SK-N-SH treated with all-trans-retinoic acid at 6 μM for 48 hours (cell line): ENCODE measurements around the gene SERTAD2.

Experiments
- ATAC-seq: fragments of 200-7000 bp; cut with Tn5 transposase; 3 replicates; pipeline ENCODE4 v1.9.1; 2020; ENCODE audit warnings: mild to moderate bottlenecking, moderate library complexity
- ARNTL ChIP-seq: fragments of 450-650 bp; formaldehyde crosslinking; IDR thresholded peaks from 2 replicates; pipeline ENCODE4 v1.5.0; 2020; ENCODE audit warnings: low read depth, mild to moderate bottlenecking, moderate library complexity, borderline replicate concordance
- CSDC2 ChIP-seq: fragments of 250-450 bp; sonication (Bioruptor Pico); IDR thresholded peaks from 2 replicates; pipeline ENCODE4 v1.5.0; 2020; ENCODE audit warnings: mild to moderate bottlenecking, moderate library complexity
- GLIS3 ChIP-seq: fragments of 250-450 bp; sonication (Bioruptor Pico); IDR thresholded peaks from 2 replicates; pipeline ENCODE4 v1.5.0; 2020; ENCODE audit warnings: mild to moderate bottlenecking, moderate library complexity
- OSR1 ChIP-seq: fragments of 250-450 bp; sonication (Bioruptor Pico); IDR thresholded peaks from 2 replicates; pipeline ENCODE4 v1.8.0; 2022; ENCODE audit warnings: moderate library complexity, mild to moderate bottlenecking, inconsistent platforms
- PATZ1 ChIP-seq: fragments of 250-450 bp; sonication (Bioruptor Pico); IDR thresholded peaks from 2 replicates; pipeline ENCODE4 v1.8.0; 2020; ENCODE audit warnings: mild to moderate bottlenecking, moderate library complexity, borderline replicate concordance
- PPARA ChIP-seq: fragments of 250-450 bp; sonication (Bioruptor Pico); IDR thresholded peaks from 2 replicates; pipeline ENCODE4 v1.5.0; 2020; ENCODE audit warnings: mild to moderate bottlenecking, borderline replicate concordance
- RARB ChIP-seq: fragments of 250-450 bp; sonication (Bioruptor Pico); IDR thresholded peaks from 2 replicates; pipeline ENCODE4 v1.8.0; 2021; ENCODE audit warnings: mild to moderate bottlenecking, moderate library complexity
- SNAI2 ChIP-seq: fragments of 250-450 bp; sonication (Bioruptor Pico); IDR thresholded peaks from 2 replicates; pipeline ENCODE4 v1.5.0; 2020; ENCODE audit warnings: mild to moderate bottlenecking, moderate library complexity
- TCF4 ChIP-seq: fragments of 250-450 bp; sonication (Bioruptor Pico); IDR thresholded peaks from 2 replicates; pipeline ENCODE4 v1.8.0; 2021; ENCODE audit warnings: mild to moderate bottlenecking, moderate library complexity, borderline replicate concordance
- TOX ChIP-seq: fragments of 250-450 bp; sonication (Bioruptor Pico); IDR thresholded peaks from 2 replicates; pipeline ENCODE4 v1.8.0; 2021; ENCODE audit warnings: mild to moderate bottlenecking, moderate library complexity, borderline replicate concordance
- TSHZ2 ChIP-seq: fragments of 250-450 bp; sonication (Bioruptor Pico); IDR thresholded peaks from 2 replicates; pipeline ENCODE4 v1.5.0; 2020; ENCODE audit warnings: mild to moderate bottlenecking, moderate library complexity
- ZC3H10 ChIP-seq: fragments of 250-450 bp; sonication (Bioruptor Pico); IDR thresholded peaks from 2 replicates; pipeline ENCODE4 v1.5.1; 2021; ENCODE audit warnings: mild to moderate bottlenecking, moderate library complexity
- ZFP30 ChIP-seq: fragments of 450-650 bp; formaldehyde crosslinking; IDR thresholded peaks from 2 replicates; pipeline ENCODE4 v1.5.0; 2022; ENCODE audit warnings: mild to moderate bottlenecking, moderate library complexity
- ZNF565 ChIP-seq: fragments of 450-650 bp; formaldehyde crosslinking; conservative IDR thresholded peaks from 2 replicates; pipeline ENCODE4 v1.5.0; 2020; ENCODE audit warnings: low read depth, mild to moderate bottlenecking, moderate library complexity
- ZNF8 ChIP-seq: fragments of 450-650 bp; formaldehyde crosslinking; IDR thresholded peaks from 2 replicates; pipeline ENCODE4 v1.5.0; 2020; ENCODE audit warnings: mild to moderate bottlenecking, moderate library complexity
- TF ChIP-seq, protein P1 (sequence below): fragments of 250-450 bp; sonication (Bioruptor Pico); IDR thresholded peaks from 2 replicates; pipeline ENCODE4 v1.5.1; 2021; ENCODE audit warnings: mild to moderate bottlenecking, moderate library complexity
- TF ChIP-seq, protein P2 (sequence below): fragments of 250-450 bp; sonication (Bioruptor Pico); IDR thresholded peaks from 2 replicates; pipeline ENCODE4 v1.8.0; 2021; ENCODE audit warnings: low read depth, mild to moderate bottlenecking, moderate library complexity, borderline replicate concordance
- TF ChIP-seq, protein P3 (sequence below): fragments of 250-450 bp; sonication (Bioruptor Pico); IDR thresholded peaks from 2 replicates; pipeline ENCODE4 v1.5.1; 2020; ENCODE audit warnings: low read depth, mild to moderate bottlenecking, moderate library complexity

SERTAD2 gene

DNA sequence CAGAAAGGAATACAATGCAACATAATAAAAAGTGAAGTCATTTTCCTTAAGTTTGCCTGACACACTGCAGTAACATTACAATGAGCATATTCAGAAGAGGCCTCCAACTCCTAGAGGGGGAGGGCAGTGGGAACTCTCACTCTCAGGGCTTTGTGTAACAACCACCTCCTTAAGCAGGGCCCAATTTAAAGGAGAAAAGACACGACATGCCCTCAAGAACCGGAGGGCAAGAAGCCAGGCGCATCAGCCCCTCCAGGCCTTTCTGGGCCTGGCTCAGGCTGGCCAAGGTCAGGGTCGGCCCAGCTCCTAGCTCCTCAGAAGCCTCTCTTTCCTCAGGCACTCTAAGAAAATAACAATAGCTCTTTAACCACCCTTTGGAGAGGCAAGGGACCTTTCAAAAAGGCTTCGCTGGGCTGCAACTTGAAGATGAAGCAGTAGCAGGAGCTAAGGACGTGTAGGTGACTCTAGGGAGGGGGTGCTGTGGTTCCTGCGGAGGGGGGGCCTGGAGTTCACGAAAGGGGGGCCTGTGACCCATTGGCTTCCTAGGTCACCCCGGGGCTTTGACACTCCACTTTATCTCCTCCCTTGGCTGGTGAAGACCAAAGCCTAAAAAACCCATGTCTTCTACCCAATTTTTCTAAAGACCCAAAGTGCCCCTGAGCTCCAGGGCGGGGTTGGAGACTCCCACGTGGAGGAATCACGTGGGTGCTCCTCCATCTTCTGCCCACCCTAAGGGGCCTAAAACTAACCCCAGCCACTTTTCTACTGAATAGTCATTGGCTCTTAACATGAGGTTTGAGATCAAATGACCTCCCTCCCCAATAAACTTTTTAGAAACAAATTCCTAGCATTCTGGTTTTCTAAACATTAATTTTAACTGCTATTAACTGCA is 13.3 kb downstream of the SERTAD2 start:
- TF ChIP-seq ARNTL (CRISPR knock-in tag), result no peak
- no peak for TF ChIP-seq TCF4 (CRISPR knock-in tag)
- TF ChIP-seq SNAI2, result no peak
- TF ChIP-seq, protein P1, sequence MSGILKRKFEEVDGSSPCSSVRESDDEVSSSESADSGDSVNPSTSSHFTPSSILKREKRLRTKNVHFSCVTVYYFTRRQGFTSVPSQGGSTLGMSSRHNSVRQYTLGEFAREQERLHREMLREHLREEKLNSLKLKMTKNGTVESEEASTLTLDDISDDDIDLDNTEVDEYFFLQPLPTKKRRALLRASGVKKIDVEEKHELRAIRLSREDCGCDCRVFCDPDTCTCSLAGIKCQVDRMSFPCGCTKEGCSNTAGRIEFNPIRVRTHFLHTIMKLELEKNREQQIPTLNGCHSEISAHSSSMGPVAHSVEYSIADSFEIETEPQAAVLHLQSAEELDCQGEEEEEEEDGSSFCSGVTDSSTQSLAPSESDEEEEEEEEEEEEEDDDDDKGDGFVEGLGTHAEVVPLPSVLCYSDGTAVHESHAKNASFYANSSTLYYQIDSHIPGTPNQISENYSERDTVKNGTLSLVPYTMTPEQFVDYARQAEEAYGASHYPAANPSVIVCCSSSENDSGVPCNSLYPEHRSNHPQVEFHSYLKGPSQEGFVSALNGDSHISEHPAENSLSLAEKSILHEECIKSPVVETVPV (CRISPR knock-in tag), result no peak
- TF ChIP-seq, protein P2, sequence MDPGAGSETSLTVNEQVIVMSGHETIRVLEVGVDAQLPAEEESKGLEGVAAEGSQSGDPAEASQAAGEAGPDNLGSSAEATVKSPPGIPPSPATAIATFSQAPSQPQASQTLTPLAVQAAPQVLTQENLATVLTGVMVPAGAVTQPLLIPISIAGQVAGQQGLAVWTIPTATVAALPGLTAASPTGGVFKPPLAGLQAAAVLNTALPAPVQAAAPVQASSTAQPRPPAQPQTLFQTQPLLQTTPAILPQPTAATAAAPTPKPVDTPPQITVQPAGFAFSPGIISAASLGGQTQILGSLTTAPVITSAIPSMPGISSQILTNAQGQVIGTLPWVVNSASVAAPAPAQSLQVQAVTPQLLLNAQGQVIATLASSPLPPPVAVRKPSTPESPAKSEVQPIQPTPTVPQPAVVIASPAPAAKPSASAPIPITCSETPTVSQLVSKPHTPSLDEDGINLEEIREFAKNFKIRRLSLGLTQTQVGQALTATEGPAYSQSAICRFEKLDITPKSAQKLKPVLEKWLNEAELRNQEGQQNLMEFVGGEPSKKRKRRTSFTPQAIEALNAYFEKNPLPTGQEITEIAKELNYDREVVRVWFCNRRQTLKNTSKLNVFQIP (CRISPR knock-in tag), result no peak
- TF ChIP-seq GLIS3 (CRISPR knock-in tag), result no peak
- TF ChIP-seq ZNF565 (CRISPR knock-in tag), result no peak
- ATAC-seq, result no peak

DNA sequence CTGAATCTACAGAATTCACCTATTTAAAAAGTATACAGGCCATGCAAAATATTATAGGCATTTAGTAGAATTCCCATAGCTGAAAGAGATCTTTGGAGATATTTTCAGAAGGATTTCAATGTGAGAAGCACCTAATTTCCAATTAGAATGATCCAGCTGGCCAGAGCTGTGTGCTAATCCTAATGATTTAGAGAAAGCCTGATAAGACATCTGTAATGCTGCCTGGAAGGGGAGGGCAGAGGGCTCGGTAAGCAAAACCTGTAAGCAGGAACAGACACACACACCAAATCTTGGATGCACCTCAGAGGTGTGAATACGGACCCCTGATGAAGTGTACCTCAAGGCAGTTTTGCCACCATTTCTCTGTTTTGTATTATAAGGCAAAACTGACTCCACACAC is 14.0 kb downstream of the SERTAD2 start:
- ATAC-seq, result no peak
- no peak for TF ChIP-seq ARNTL (CRISPR knock-in tag)

GRCh38 chr2:64638502-64639120 is 15.1 kb downstream of the SERTAD2 start:
- ATAC-seq, result no peak
- TF ChIP-seq, protein P3, sequence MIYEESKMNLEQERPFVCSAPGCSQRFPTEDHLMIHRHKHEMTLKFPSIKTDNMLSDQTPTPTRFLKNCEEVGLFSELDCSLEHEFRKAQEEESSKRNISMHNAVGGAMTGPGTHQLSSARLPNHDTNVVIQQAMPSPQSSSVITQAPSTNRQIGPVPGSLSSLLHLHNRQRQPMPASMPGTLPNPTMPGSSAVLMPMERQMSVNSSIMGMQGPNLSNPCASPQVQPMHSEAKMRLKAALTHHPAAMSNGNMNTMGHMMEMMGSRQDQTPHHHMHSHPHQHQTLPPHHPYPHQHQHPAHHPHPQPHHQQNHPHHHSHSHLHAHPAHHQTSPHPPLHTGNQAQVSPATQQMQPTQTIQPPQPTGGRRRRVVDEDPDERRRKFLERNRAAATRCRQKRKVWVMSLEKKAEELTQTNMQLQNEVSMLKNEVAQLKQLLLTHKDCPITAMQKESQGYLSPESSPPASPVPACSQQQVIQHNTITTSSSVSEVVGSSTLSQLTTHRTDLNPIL (CRISPR knock-in tag), result no peak
- TF ChIP-seq, protein P1 (CRISPR knock-in tag), result no peak
- TF ChIP-seq PPARA (CRISPR knock-in tag) (no peak), OSR1 (no peak), SNAI2 (no peak), ARNTL (CRISPR knock-in tag) (no peak), TCF4 (CRISPR knock-in tag) (no peak), CSDC2 (CRISPR knock-in tag) (no peak)
- TF ChIP-seq, all 23 proteins: peak for 0

DNA sequence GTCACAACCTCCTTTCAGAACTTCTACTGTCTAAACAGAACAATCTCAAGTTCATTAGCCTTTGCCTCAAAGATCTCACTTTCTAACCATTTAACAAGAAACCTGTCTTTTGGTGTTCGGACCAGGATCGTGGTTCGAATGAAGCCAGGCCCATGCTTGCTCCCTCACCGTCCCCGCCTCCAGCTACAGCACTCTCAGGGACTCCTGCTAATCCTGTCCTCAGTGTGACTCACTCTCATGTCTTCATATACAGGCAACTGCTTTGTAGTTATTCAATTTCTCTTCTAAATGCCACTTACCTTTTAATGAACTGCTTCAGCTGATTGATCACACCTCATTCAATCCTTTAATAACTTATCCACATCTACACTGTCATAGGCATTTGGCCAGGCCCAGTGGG is 15.8 kb downstream of the SERTAD2 start:
- TF ChIP-seq ZC3H10 (CRISPR knock-in tag), result no peak
- TF ChIP-seq ZFP30, result no peak
- TF ChIP-seq GLIS3 (CRISPR knock-in tag), result no peak
- no peak for TF ChIP-seq TOX
- TF ChIP-seq ZNF8 (CRISPR knock-in tag), result no peak
- no peak for TF ChIP-seq CSDC2 (CRISPR knock-in tag)
- no peak for TF ChIP-seq RARB (CRISPR knock-in tag)
- no peak for TF ChIP-seq PATZ1 (CRISPR knock-in tag)
- no peak for TF ChIP-seq TCF4 (CRISPR knock-in tag)
- no peak for TF ChIP-seq TSHZ2
- no peak for TF ChIP-seq ZNF565 (CRISPR knock-in tag)
- TF ChIP-seq, protein P1 (CRISPR knock-in tag), result no peak
- ATAC-seq, result no peak
